Measurements from ENCODE around the gene ADORA1.

ADORA1 gene

DNA sequence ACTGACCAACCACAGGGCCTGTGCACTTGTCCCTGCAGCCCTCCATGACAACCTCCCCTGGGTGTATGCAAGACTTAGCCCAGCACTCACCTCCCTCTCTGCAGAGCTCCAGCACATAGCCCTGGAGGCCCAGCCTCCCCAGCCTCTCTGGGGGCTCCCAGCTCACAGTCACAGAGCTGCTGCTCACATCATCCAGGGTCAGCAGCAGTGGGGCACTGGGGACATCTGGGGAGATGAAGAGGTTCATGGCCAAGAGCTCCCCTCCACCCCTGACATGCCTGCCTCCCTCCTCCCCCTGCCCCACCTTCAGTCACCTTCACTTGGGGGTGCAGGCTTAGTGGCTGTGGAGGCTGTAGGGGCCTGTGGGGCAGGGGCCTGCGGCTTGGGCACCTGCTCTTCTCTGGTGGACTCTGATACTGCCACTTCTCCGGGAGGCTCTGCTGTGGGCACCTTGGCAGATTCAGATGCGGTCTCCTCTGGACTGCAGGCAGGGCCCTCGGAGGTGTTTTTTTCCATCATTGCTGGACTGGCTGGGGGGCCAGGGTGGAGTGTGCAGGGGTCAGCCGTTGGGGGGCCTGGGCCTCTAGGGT is 47.8 kb downstream of the ADORA1 start, which contains the start of gene MYBPH:
TSS of gene MYBPH (minus strand) at position 590 of the 590 bp plus-strand sequence. CDS start at position 519, 71 bp downstream.
- Histone ChIP-seq H2AFZ (ENCODE audit: low read depth, low read length, severe bottlenecking) (no peak within 1 kb of the TSS), H3K9ac (ENCODE audit: low read length) (no peak within 1 kb of the TSS), H3K4me2 (ENCODE audit: low read depth, low read length, poor library complexity, severe bottlenecking) (no peak within 1 kb of the TSS), H3K9me3 (ENCODE audit: insufficient read depth, low read length) (no peaks in the 10 kb centered on the region), H3K79me2 (ENCODE audit: insufficient read depth, low read length) (no peaks in the 10 kb centered on the region), H3K4me3 (ENCODE audit: insufficient read depth, low read length, poor library complexity, severe bottlenecking) (no peak within 1 kb of the TSS), H3F3A (ENCODE audit: insufficient read depth) (no peaks in the 10 kb centered on the region), H3K27ac (ENCODE audit: low read depth, low read length) (no peak within 1 kb of the TSS), H4K20me1 (ENCODE audit: low read depth, low read length) (no peaks in the 10 kb centered on the region), H3K9me2 (replicated peaks; ENCODE audit: insufficient read depth, low read length) (no peaks in the 10 kb centered on the region), H3K36me3 (ENCODE audit: low read length) (no peaks in the 10 kb centered on the region), H3K27me3 (ENCODE audit: low read length) (no peaks in the 10 kb centered on the region)
- no peak for TF ChIP-seq EZH2phosphoT487 (conservative IDR thresholded peaks at IDR 0.05; ENCODE audit: low read length)
- TF ChIP-seq, protein P1, sequence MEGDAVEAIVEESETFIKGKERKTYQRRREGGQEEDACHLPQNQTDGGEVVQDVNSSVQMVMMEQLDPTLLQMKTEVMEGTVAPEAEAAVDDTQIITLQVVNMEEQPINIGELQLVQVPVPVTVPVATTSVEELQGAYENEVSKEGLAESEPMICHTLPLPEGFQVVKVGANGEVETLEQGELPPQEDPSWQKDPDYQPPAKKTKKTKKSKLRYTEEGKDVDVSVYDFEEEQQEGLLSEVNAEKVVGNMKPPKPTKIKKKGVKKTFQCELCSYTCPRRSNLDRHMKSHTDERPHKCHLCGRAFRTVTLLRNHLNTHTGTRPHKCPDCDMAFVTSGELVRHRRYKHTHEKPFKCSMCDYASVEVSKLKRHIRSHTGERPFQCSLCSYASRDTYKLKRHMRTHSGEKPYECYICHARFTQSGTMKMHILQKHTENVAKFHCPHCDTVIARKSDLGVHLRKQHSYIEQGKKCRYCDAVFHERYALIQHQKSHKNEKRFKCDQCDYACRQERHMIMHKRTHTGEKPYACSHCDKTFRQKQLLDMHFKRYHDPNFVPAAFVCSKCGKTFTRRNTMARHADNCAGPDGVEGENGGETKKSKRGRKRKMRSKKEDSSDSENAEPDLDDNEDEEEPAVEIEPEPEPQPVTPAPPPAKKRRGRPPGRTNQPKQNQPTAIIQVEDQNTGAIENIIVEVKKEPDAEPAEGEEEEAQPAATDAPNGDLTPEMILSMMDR (IDR thresholded peaks at IDR 0.05; ENCODE audit: insufficient read depth, low read length, poor library complexity, severe bottlenecking): no peak

DNA sequence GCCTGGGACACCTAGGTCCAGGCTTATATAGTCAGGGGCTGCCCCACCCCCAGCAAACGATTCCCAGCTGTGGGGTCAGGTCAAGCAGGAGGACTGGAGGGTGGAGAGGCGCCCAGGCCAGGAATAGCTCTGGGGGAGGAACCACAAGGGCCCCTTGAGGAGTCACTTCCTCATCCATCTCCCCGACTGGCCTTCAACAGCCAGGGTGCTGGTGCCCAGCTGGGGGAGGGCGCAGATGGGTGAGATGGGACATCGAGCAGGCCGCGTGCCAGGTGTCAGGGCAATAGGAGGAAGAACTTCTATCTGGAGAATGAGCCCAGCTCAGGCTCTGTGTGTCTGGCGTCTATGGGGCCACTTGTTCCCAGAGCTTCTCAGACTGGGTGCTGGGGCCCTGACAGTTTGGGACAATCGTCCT is 48.3 kb downstream of the ADORA1 start:
- Histone ChIP-seq H3K4me2 (ENCODE audit: low read depth, low read length, poor library complexity, severe bottlenecking) (no peak overlapping the region), H3K36me3 (ENCODE audit: low read length) (no peaks in the 10 kb centered on the region), H3K9me3 (ENCODE audit: insufficient read depth, low read length) (no peaks in the 10 kb centered on the region), H3F3A (ENCODE audit: insufficient read depth) (no peaks in the 10 kb centered on the region), H3K27ac (ENCODE audit: low read depth, low read length) (no peak overlapping the region), H3K79me2 (ENCODE audit: insufficient read depth, low read length) (no peaks in the 10 kb centered on the region), H3K9ac (ENCODE audit: low read length) (no peak overlapping the region), H3K4me3 (ENCODE audit: insufficient read depth, low read length, poor library complexity, severe bottlenecking) (no peak overlapping the region), H4K20me1 (ENCODE audit: low read depth, low read length) (no peaks in the 10 kb centered on the region), H3K9me2 (replicated peaks; ENCODE audit: insufficient read depth, low read length) (no peaks in the 10 kb centered on the region), H3K27me3 (ENCODE audit: low read length) (no peaks in the 10 kb centered on the region), H2AFZ (ENCODE audit: low read depth, low read length, severe bottlenecking) (no peak overlapping the region)
- no peak for TF ChIP-seq EZH2phosphoT487 (conservative IDR thresholded peaks at IDR 0.05; ENCODE audit: low read length)
- TF ChIP-seq, protein P1 (IDR thresholded peaks at IDR 0.05; ENCODE audit: insufficient read depth, low read length, poor library complexity, severe bottlenecking): no peak

DNA sequence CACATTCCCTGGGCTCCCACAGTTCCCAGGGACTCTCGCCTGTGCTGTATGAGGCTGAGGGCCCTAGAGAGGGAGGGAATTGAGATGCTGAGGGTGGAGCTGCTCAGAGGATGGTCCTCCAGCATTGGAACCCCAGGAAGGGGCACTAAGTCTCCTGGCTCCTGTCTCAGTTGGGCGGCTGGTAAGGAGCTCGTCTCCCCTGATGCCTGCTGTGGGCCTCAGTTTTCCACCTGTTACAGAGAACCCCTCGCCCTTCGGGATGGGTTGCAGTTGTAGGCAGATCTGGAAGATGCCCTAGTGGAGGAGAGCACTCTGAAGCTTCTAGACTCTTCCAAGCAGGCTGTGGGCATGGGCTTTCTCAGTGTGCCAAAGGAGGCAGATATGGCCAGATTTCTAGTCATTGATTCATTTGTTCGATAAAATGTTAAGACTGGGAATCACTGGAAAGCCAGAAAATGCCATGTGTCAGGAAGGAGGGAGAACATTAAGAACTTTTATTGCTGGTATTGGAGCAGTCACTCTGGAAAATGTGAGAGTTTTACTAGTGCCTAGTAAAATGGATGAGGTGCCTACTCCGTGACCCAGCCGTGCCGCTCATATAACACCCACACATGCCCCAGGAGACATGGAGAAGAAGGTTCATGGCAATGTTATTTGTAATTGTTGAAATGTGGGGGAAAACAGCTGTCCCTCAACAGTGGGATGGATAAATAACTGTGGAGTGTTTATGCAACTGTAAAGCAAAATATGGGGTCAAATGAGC is 48.9 kb downstream of the ADORA1 start:
- Histone ChIP-seq H3K9me3 (ENCODE audit: insufficient read depth, low read length) (no peaks in the 10 kb centered on the region), H3K79me2 (ENCODE audit: insufficient read depth, low read length) (no peaks in the 10 kb centered on the region), H3K27ac (ENCODE audit: low read depth, low read length) (no peak overlapping the region), H3K4me2 (ENCODE audit: low read depth, low read length, poor library complexity, severe bottlenecking) (no peak overlapping the region), H3K9ac (ENCODE audit: low read length) (no peak overlapping the region), H3F3A (ENCODE audit: insufficient read depth) (no peaks in the 10 kb centered on the region), H3K36me3 (ENCODE audit: low read length) (no peaks in the 10 kb centered on the region), H3K4me3 (ENCODE audit: insufficient read depth, low read length, poor library complexity, severe bottlenecking) (no peak overlapping the region), H3K27me3 (ENCODE audit: low read length) (no peaks in the 10 kb centered on the region), H2AFZ (ENCODE audit: low read depth, low read length, severe bottlenecking) (no peak overlapping the region), H4K20me1 (ENCODE audit: low read depth, low read length) (no peaks in the 10 kb centered on the region), H3K9me2 (replicated peaks; ENCODE audit: insufficient read depth, low read length) (no peaks in the 10 kb centered on the region)
- TF ChIP-seq EZH2phosphoT487 (conservative IDR thresholded peaks at IDR 0.05; ENCODE audit: low read length): no peak
- TF ChIP-seq, protein P1 (IDR thresholded peaks at IDR 0.05; ENCODE audit: insufficient read depth, low read length, poor library complexity, severe bottlenecking): no peak

Measured in SU-DHL-6 (cell line).